HCT116 (cell line): ENCODE measurements around the gene CDH3. TPM values are rescaled to one million over a fixed set of nuclear protein-coding genes. Genes with fewer than 3 reads are reported as not detected.

ENCODE experiments used
- ATAC-seq: fragments of 200-7000 bp; cut with Tn5 transposase; 2 replicates; pipeline ENCODE4 v1.9.1; 2020; ENCODE audit warnings: mild to moderate bottlenecking, moderate library complexity
- BruUV-seq: library from RNA; stranded (reverse); fragments of 400-500 nt; replicated peaks from 2 replicates; lab custom pipeline; 2021; lab: Mats Ljungman, UMichigan
- CTCF ChIA-PET: fragments of 300-600 bp; sonication (Branson Sonifier 250); formaldehyde crosslinking; loops from one replicate; lab custom pipeline; 2021; ENCODE audit warnings: antibody characterized with exemption; lab: Charles Lee
- POLR2A ChIA-PET: fragments of 300-600, 350-600 bp; sonication (Branson Sonifier 250); formaldehyde crosslinking; loops from one replicate; lab custom pipeline; 2021; ENCODE audit warnings: antibody characterized with exemption; lab: Charles Lee
- RAD21 ChIA-PET, 2 experiments: fragments of 300-600 bp; sonication (Branson Sonifier 250); formaldehyde crosslinking; loops; one replicate each; lab custom pipeline; 2023; ENCODE audit warnings: low total read pairs in 2 of 2; ENCODE audit not compliant: uncharacterized antibody in 2 of 2, unreplicated experiment in 2 of 2, low non-redundant PET in 1 of 2; lab: Charles Lee
- DNase-seq: peaks from one replicate; pipeline ENCODE4 v3.0.0-alpha.2; 2010; ENCODE audit warnings: low read depth, low spot score
- H2AFZ ChIP-seq: fragments of 200-600 bp; shearing (Covaris generic), sonication (generic); 2 replicates; pipeline ENCODE4 v1.6.1; 2017; ENCODE audit warnings: low read depth, mixed run types, mixed read lengths, antibody characterized with exemption, low read length; ENCODE audit not compliant: poor library complexity, severe bottlenecking
- H3K27ac ChIP-seq: 2 replicates; pipeline ENCODE4 v1.5.1; 2012; ENCODE audit warnings: low read depth, low read length
- H3K27me3 ChIP-seq: fragments of 200-600 bp; sonication (generic); 2 replicates; pipeline ENCODE4 v1.6.1; 2016; ENCODE audit warnings: mixed run types, low read length, mixed read lengths; ENCODE audit not compliant: insufficient read depth
- H3K36me3 ChIP-seq, 2 experiments: fragments of 200-500 bp in 1 of 2; fragments of 200-600 bp in 1 of 2; sonication (Bioruptor generic) in 1 of 2; sonication (generic) in 1 of 2; 2 replicates each; pipeline versions ENCODE4 v1.5.1 to v1.6.1; 2014 to 2016; ENCODE audit warnings: low read length in 2 of 2, inconsistent platforms in 1 of 2, mixed read lengths in 1 of 2, mixed run types in 1 of 2; ENCODE audit not compliant: insufficient read depth in 2 of 2, control insufficient read depth in 1 of 2
- H3K4me1 ChIP-seq, 2 experiments: fragments of 200-600 bp in 1 of 2; sonication (generic) in 1 of 2; 2 replicates each; pipeline versions ENCODE4 v1.5.1 to v1.6.1; 2012 to 2017; ENCODE audit warnings: low read length in 2 of 2, inconsistent platforms in 1 of 2, mild to moderate bottlenecking in 1 of 2, mixed read lengths in 1 of 2, mixed run types in 1 of 2, moderate library complexity in 1 of 2; ENCODE audit not compliant: insufficient read depth in 2 of 2, control insufficient read depth in 1 of 2
- H3K4me2 ChIP-seq: fragments of 200-600 bp; sonication (generic); 2 replicates; pipeline ENCODE4 v1.6.1; 2017; ENCODE audit warnings: mixed run types, low read length, mixed read lengths
- H3K4me3 ChIP-seq, 2 experiments: fragments of 200-600 bp in 1 of 2; sonication (generic) in 1 of 2; replicated peaks in 1 of 2; 2 replicates each; pipeline ENCODE4 v1.5.1; 2011 to 2016; ENCODE audit warnings: low read length in 2 of 2, control low read depth in 1 of 2, low read depth in 1 of 2, mild to moderate bottlenecking in 1 of 2, mixed read lengths in 1 of 2, mixed run types in 1 of 2
- H3K79me2 ChIP-seq: fragments of 200-600 bp; sonication (generic); 2 replicates; pipeline ENCODE4 v1.6.1; 2017; ENCODE audit warnings: mild to moderate bottlenecking, mixed run types, low read length, moderate library complexity, mixed read lengths; ENCODE audit not compliant: insufficient read depth
- H3K9ac ChIP-seq: fragments of 200-600 bp; sonication (generic); 2 replicates; pipeline ENCODE4 v1.6.1; 2016; ENCODE audit warnings: low read length, mixed read lengths
- H3K9me2 ChIP-seq: fragments of 200-600 bp; sonication (generic), shearing (Covaris generic); 2 replicates; pipeline ENCODE4 v1.6.1; 2017; ENCODE audit warnings: mixed run types, mild to moderate bottlenecking, moderate library complexity; ENCODE audit not compliant: insufficient read depth
- H3K9me3 ChIP-seq, 2 experiments: fragments of 200-500 bp in 1 of 2; fragments of 200-600 bp in 1 of 2; sonication (Bioruptor generic) in 1 of 2; sonication (generic) in 1 of 2; 2 replicates each; pipeline ENCODE4 v1.6.1; 2014 to 2017; ENCODE audit warnings: low read length in 2 of 2, mixed read lengths in 2 of 2, inconsistent platforms in 1 of 2, low read depth in 1 of 2, mild to moderate bottlenecking in 1 of 2, mixed run types in 1 of 2, moderate library complexity in 1 of 2; ENCODE audit not compliant: control insufficient read depth in 1 of 2, insufficient read depth in 1 of 2
- H4K20me1 ChIP-seq: fragments of 200-600 bp; sonication (generic), shearing (Covaris generic); 2 replicates; pipeline ENCODE4 v1.6.1; 2017; ENCODE audit warnings: mixed run types, mild to moderate bottlenecking, moderate library complexity; ENCODE audit not compliant: insufficient read depth
- ATF3 ChIP-seq: IDR thresholded peaks from 2 replicates; pipeline ENCODE4 v1.6.1; 2012
- CBX3 ChIP-seq: IDR thresholded peaks from 2 replicates; pipeline ENCODE4 v1.6.1; 2012; ENCODE audit warnings: low read depth
- CEBPB ChIP-seq: IDR thresholded peaks from 2 replicates; pipeline ENCODE4 v1.6.1; 2012; ENCODE audit warnings: low read depth
- CTCF ChIP-seq, 3 experiments: fragments of 200-600 bp in 1 of 3; sonication (generic) in 1 of 3; IDR thresholded peaks in 2 of 3; conservative IDR thresholded peaks in 1 of 3; 2 replicates each; pipeline ENCODE4 v1.5.1; 2012 to 2017; ENCODE audit warnings: low read depth in 2 of 3, low read length in 2 of 3, antibody characterized with exemption in 1 of 3, borderline replicate concordance in 1 of 3, control low read depth in 1 of 3, mild to moderate bottlenecking in 1 of 3, mixed read lengths in 1 of 3, mixed run types in 1 of 3, moderate library complexity in 1 of 3; ENCODE audit not compliant: insufficient read depth in 1 of 3
- ELF1 ChIP-seq: IDR thresholded peaks from 2 replicates; pipeline ENCODE4 v1.6.1; 2012; ENCODE audit warnings: low read depth, borderline replicate concordance
- EZH2phosphoT487 ChIP-seq: fragments of 200-600 bp; IDR thresholded peaks from 2 replicates; pipeline ENCODE4 v1.6.1; 2018; ENCODE audit warnings: antibody characterized with exemption, borderline replicate concordance
- FOSL1 ChIP-seq: IDR thresholded peaks from 2 replicates; pipeline ENCODE4 v1.6.1; 2012; ENCODE audit warnings: low read depth
- JUND ChIP-seq: IDR thresholded peaks from 2 replicates; pipeline ENCODE4 v1.6.1; 2012
- MAX ChIP-seq: IDR thresholded peaks from 2 replicates; pipeline ENCODE4 v1.6.1; 2012
- POLR2A ChIP-seq: IDR thresholded peaks from 2 replicates; pipeline ENCODE4 v1.7.0; 2011; ENCODE audit warnings: borderline replicate concordance; ENCODE audit not compliant: insufficient read depth, insufficient read length; ENCODE audit errors: extremely low read depth
- RAD21 ChIP-seq: IDR thresholded peaks from 2 replicates; pipeline ENCODE4 v1.6.1; 2012; ENCODE audit warnings: low read depth, mild to moderate bottlenecking
- REST ChIP-seq: IDR thresholded peaks from 2 replicates; pipeline ENCODE4 v1.6.1; 2012; ENCODE audit warnings: low read depth
- SIN3A ChIP-seq: IDR thresholded peaks from 2 replicates; pipeline ENCODE4 v1.6.1; 2012; ENCODE audit warnings: low read depth
- SP1 ChIP-seq: IDR thresholded peaks from 2 replicates; pipeline ENCODE4 v1.6.1; 2012; ENCODE audit warnings: low read depth
- SRF ChIP-seq: IDR thresholded peaks from 2 replicates; pipeline ENCODE4 v1.6.1; 2012; ENCODE audit warnings: low read depth
- YY1 ChIP-seq: IDR thresholded peaks from 2 replicates; pipeline ENCODE4 v1.6.1; 2011; ENCODE audit warnings: low read length, low read depth, moderate library complexity, mild to moderate bottlenecking; ENCODE audit not compliant: insufficient replicate concordance; ENCODE audit errors: extremely low read depth
- ZBTB33 ChIP-seq: IDR thresholded peaks from 2 replicates; pipeline ENCODE4 v1.6.1; 2011; ENCODE audit warnings: mild to moderate bottlenecking, low read length, moderate library complexity; ENCODE audit not compliant: insufficient replicate concordance; ENCODE audit errors: extremely low read depth
- ZFX ChIP-seq: fragments of 450-650 bp; IDR thresholded peaks from 2 replicates; pipeline ENCODE4 v1.6.1; 2017
- ZNF274 ChIP-seq: fragments of 200-500 bp; sonication (Bioruptor generic); IDR thresholded peaks from 2 replicates; pipeline ENCODE4 v1.6.1; 2014; ENCODE audit warnings: mild to moderate bottlenecking, low read depth, low read length, inconsistent platforms
- intact Hi-C: fragments of 100-400 bp; cut with micrococcal nuclease; formaldehyde crosslinking; loops from 2 replicates; pipeline ENCODE4 v1.10.0; 2022
- total RNA-seq: library from RNA; stranded (reverse); gene quantifications from one replicate; pipeline ENCODE4 v1.2.1, GENCODE V29; 2021; ENCODE audit not compliant: unreplicated experiment

The CDH3 gene
- total RNA-seq, 1 experiment from 2014 or later: 94.7 TPM

- Histone ChIP-seq H3K9ac (peak within 1 kb of the TSS; percentile 85), H2AFZ (peak within 1 kb of the TSS; percentile 90)
- intact Hi-C loops: no loop called here
- TF ChIP-seq JUND: no peak
- no peak for TF ChIP-seq ZBTB33
- no peak for TF ChIP-seq CTCF (IDR thresholded peaks at IDR 0.05 in 2 of 3, conservative IDR thresholded peaks at IDR 0.05 in 1 of 3; ENCODE audit: borderline replicate concordance in 1 of 3, insufficient read depth in 1 of 3, low read depth in 2 of 3, low read length in 2 of 3)
- no peak for TF ChIP-seq ELF1
- TF ChIP-seq ZNF274: no peak
- no peak for TF ChIP-seq ATF3
- TF ChIP-seq ZFX: no peak
- TF ChIP-seq RAD21: 0 out of 2 replicates have a peak, but pooled peaks have one; percentile 5
- TF ChIP-seq YY1: peak; percentile 29
- peak; percentile 90 for TF ChIP-seq SIN3A
- TF ChIP-seq CEBPB: no peak
- no peak for TF ChIP-seq FOSL1
- TF ChIP-seq MAX: peak; percentile 72; the same call in 1 of the 2 replicates
- TF ChIP-seq POLR2A: no peak
- TF ChIP-seq EZH2phosphoT487: no peak
- TF ChIP-seq REST: no peak
- no peak for TF ChIP-seq CBX3
- TF ChIP-seq SRF: no peak
- peak; percentile 66; the same call in 1 of the 2 replicates for TF ChIP-seq SP1
Observed at GRCh38 chr16:68737046-68737729, 92.1 kb downstream of the CDH3 start, which contains the start of gene CDH1. Gene CDH1, plus strand, starts transcription at chr16:68737292. Its CDS starts 124 bp downstream, at chr16:68737416.

More at GRCh38 chr16:68737046-68737729, 92.1 kb downstream of the CDH3 start, which contains the start of gene CDH1:
- H3K9me2 ChIP-seq: no peaks in the 10 kb centered on the region
- DNase-seq: peak; percentile 73
- H3K36me3 ChIP-seq: peaks cover 0 to 3% of the 10 kb centered on the region in 2 experiments; a peak in 1 of 4 replicates
- no TSS peak for BruUV-seq
- CTCF ChIA-PET: no interaction called here
- peaks cover 28% of the 10 kb centered on the region for H3K79me2 ChIP-seq
- H3K9me3 ChIP-seq: no peaks in the 10 kb centered on the region
- peak within 1 kb of the TSS; percentile 79 to 86 for H3K4me3 ChIP-seq
- H3K4me2 ChIP-seq: peak within 1 kb of the TSS; percentile 96
- peak; percentile 89 for ATAC-seq
- peaks cover 39 to 52% of the 10 kb centered on the region in 2 experiments for H3K4me1 ChIP-seq
- H3K27me3 ChIP-seq: no peaks in the 10 kb centered on the region
- H3K27ac ChIP-seq: peak within 1 kb of the TSS; percentile 58
- POLR2A ChIA-PET: interaction anchor here (0.6 to 1.3 kb wide), 10 partner anchors 9 to 989 kb away, joined by 3 to 6 read pairs (median 4); partner anchors contain the start of gene NQO1
- H4K20me1 ChIP-seq: no peaks in the 10 kb centered on the region
- RAD21 ChIA-PET: interaction anchor here in 1 of 2 experiments (0.7 to 1.8 kb wide), 2 partner anchors 30 to 327 kb away, joined by 3 to 4 read pairs; no protein-coding TSS in a partner anchor
